ENCODE results near the gene CACNB4.

GRCh38 chr2:151931030-151931611 lies 167.7 kb downstream of the CACNB4 start:
- no peak for TF ChIP-seq TARDBP (IDR thresholded peaks at IDR 0.05)
- no peak for TF ChIP-seq NFRKB (IDR thresholded peaks at IDR 0.05)

Measured in HEK293T (cell line).